ENCODE data around the gene KIDINS220.
A peak's percentile ranks its signal among the peaks of the same experiment; 100 is the strongest.

KIDINS220 gene

GRCh38 chr2:8802741-8803140 is 34.7 kb downstream of the KIDINS220 start:
- no peak for DNase-seq

- DNase-seq: no peak
These were observed 36.6 kb downstream of the KIDINS220 start for GRCh38 chr2:8800821-8801220.

- no peak for DNase-seq
These were observed 37.2 kb downstream of the KIDINS220 start for GRCh38 chr2:8800218-8800617.

GRCh38 chr2:8799004-8799403 is 38.4 kb downstream of the KIDINS220 start:
- no peak for DNase-seq

GRCh38 chr2:8798393-8798792 is 39.0 kb downstream of the KIDINS220 start:
- no peak for DNase-seq

GRCh38 chr2:8797682-8798081 is 39.7 kb downstream of the KIDINS220 start:
- DNase-seq: no peak

- no peak for DNase-seq
These were observed 40.4 kb downstream of the KIDINS220 start for GRCh38 chr2:8796878-8797550.

GRCh38 chr2:8796315-8796848 is 41.0 kb downstream of the KIDINS220 start:
- DNase-seq: no peak

- no peak for DNase-seq
These were observed 42.2 kb downstream of the KIDINS220 start for GRCh38 chr2:8794923-8795825.

GRCh38 chr2:8790739-8791162 is 46.7 kb downstream of the KIDINS220 start:
- no peak for DNase-seq

- DNase-seq: no peak
These were observed 51.0 kb downstream of the KIDINS220 start for GRCh38 chr2:8786463-8786862.

- DNase-seq: no peak
These were observed 57.4 kb downstream of the KIDINS220 start for GRCh38 chr2:8779795-8780671.

- no peak for DNase-seq
These were observed 63.0 kb downstream of the KIDINS220 start for GRCh38 chr2:8774371-8774770.

GRCh38 chr2:8767324-8767723 is 70.1 kb downstream of the KIDINS220 start:
- no peak for DNase-seq

GRCh38 chr2:8761529-8762164 is 75.8 kb downstream of the KIDINS220 start:
- peak; percentile 4 for DNase-seq

GRCh38 chr2:8756716-8757115 is 80.7 kb downstream of the KIDINS220 start:
- no peak for DNase-seq

GRCh38 chr2:8756230-8756629 is 81.2 kb downstream of the KIDINS220 start:
- DNase-seq: no peak

GRCh38 chr2:8754106-8754776 is 83.2 kb downstream of the KIDINS220 start:
- peak; percentile 10 for DNase-seq

- no peak for DNase-seq
These were observed 83.8 kb downstream of the KIDINS220 start for GRCh38 chr2:8753609-8754008.

GRCh38 chr2:8752385-8752784 is 85.0 kb downstream of the KIDINS220 start:
- no peak for DNase-seq

GRCh38 chr2:8750221-8750620 is 87.2 kb downstream of the KIDINS220 start:
- DNase-seq: no peak

GRCh38 chr2:8743261-8743660 is 94.2 kb downstream of the KIDINS220 start:
- no peak for DNase-seq
